Skeletal muscle tissue (tissue), 4 donors: ENCODE results near the gene MPHOSPH9. TPM values are rescaled to one million over a fixed set of nuclear protein-coding genes. Genes with fewer than 3 reads are reported as not detected.

ENCODE experiments used
- H3K27ac ChIP-seq: one replicate; pipeline ENCODE4 v1.7.0; 2013; ENCODE audit warnings: mild to moderate bottlenecking, low read depth, low read length, inconsistent platforms
- H3K27me3 ChIP-seq, 3 donors: one replicate each; pipeline ENCODE4 v1.7.0; 2013; ENCODE audit warnings: low read length in 3 of 3; ENCODE audit not compliant: control insufficient read depth in 3 of 3, insufficient read depth in 3 of 3
- H3K36me3 ChIP-seq, 3 donors: one replicate each; pipeline ENCODE4 v1.7.0; 2013; ENCODE audit warnings: low read length in 3 of 3; ENCODE audit not compliant: control insufficient read depth in 3 of 3, insufficient read depth in 3 of 3
- H3K4me1 ChIP-seq, 3 donors: one replicate each; pipeline ENCODE4 v1.7.0; 2013; ENCODE audit warnings: low read length in 3 of 3, mild to moderate bottlenecking in 3 of 3; ENCODE audit not compliant: control insufficient read depth in 3 of 3, insufficient read depth in 3 of 3
- H3K4me3 ChIP-seq, 3 donors: one replicate each; pipeline ENCODE4 v1.7.0; 2013; ENCODE audit warnings: low read length in 3 of 3
- H3K9ac ChIP-seq, 3 donors: one replicate each; pipeline ENCODE4 v1.7.0; 2013; ENCODE audit warnings: low read length in 3 of 3, mild to moderate bottlenecking in 3 of 3, moderate library complexity in 2 of 3, low read depth in 1 of 3
- H3K9me3 ChIP-seq, 3 donors: one replicate each; pipeline ENCODE4 v1.7.0; 2013; ENCODE audit warnings: low read length in 3 of 3; ENCODE audit not compliant: control insufficient read depth in 3 of 3
- total RNA-seq: library from RNA; depleted of rRNA; stranded (reverse); fragments of >200 nt; gene quantifications from one replicate; pipeline ENCODE4 v1.2.3, GENCODE V29; 2014
- donor health status: Osteomylitis.

MPHOSPH9 gene
- total RNA-seq, 1 donor from 2014 or later, result 44.9 TPM

GRCh38 chr12:123245678-123246077 is 12.7 kb upstream of the MPHOSPH9 start:
- H3K9ac ChIP-seq, result no peak overlapping the region
- H3K9me3 ChIP-seq, result no peaks in the 10 kb centered on the region
- no peaks in the 10 kb centered on the region for H3K27me3 ChIP-seq
- H3K27ac ChIP-seq, result no peak overlapping the region
- H3K4me3 ChIP-seq, result no peak overlapping the region
- H3K4me1 ChIP-seq, result peaks cover 11 to 21% (median 19%) of the 10 kb centered on the region in 3 donors
- peaks cover 0 to 5% (median 4%) of the 10 kb centered on the region in 3 donors for H3K36me3 ChIP-seq

DNA sequence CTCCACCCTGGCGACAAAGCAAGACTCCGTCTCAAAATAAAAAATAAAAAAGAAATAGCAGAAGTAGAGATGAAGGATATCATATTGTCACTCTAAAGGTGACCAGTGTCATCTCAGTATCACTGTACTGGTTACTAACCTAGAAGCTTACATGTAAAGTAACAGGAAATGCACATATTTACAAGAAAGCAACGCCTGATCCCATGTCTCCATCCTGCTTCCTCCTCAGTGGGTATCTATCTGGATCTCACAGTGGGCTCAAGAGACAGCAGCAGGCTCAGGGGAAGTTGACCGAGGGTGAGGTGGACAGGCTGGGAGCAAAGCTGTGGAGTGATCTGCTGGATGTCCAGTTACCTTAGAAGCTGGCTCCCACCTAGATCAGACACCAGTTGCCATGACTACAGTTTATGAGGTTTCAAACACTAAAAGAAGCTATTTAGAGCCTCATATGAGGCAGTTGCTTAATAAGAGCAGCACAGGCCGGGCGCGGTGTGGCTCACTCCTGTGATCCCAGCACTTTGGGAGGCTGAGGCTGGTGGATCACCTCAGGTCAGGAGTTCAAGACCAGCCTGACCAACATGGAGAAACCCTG is 10.8 kb upstream of the MPHOSPH9 start:
- Histone ChIP-seq H3K9me3 (no peaks in the 10 kb centered on the region), H3K27ac (no peak overlapping the region), H3K27me3 (no peaks in the 10 kb centered on the region), H3K36me3 (peaks cover 0 to 8% (median 6%) of the 10 kb centered on the region in 3 donors), H3K9ac (no peak overlapping the region), H3K4me3 (no peak overlapping the region), H3K4me1 (peaks cover 9 to 17% (median 15%) of the 10 kb centered on the region in 3 donors)

- Histone ChIP-seq H3K4me1 (peaks cover 9 to 18% (median 17%) of the 10 kb centered on the region in 3 donors), H3K27me3 (no peaks in the 10 kb centered on the region), H3K4me3 (no peak overlapping the region), H3K9ac (no peak overlapping the region), H3K27ac (peak overlapping the region; percentile 9), H3K9me3 (no peaks in the 10 kb centered on the region), H3K36me3 (peaks cover 0 to 5% (median 2%) of the 10 kb centered on the region in 3 donors)
Measured at GRCh38 chr12:123242116-123242904, 9.4 kb upstream of the MPHOSPH9 start.

DNA sequence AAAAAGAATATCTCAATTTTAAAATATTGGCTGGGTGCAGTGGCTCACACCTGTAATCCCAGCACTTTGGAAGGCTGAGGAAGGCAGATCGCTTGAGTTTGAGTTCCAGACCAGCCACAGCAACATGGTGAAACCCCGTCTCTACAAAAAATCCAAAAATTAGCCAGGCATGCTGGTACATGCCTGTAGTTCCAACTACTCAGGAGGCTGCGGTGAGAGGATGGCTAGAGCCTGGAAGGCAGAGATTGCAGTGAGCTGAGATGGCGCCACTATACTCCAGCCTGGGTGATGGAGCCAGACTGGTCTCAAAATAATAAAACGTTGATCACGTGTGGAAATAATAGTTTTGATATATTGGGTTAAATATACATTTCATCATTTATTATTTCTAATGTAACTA is 6.0 kb upstream of the MPHOSPH9 start:
- peaks cover 16 to 32% (median 30%) of the 10 kb centered on the region in 3 donors for H3K4me1 ChIP-seq
- H3K4me3 ChIP-seq, result no peak overlapping the region
- H3K9ac ChIP-seq, result no peak overlapping the region
- H3K36me3 ChIP-seq, result peaks cover 0 to 6% (median 5%) of the 10 kb centered on the region in 3 donors
- H3K9me3 ChIP-seq, result no peaks in the 10 kb centered on the region
- H3K27ac ChIP-seq, result no peak overlapping the region
- H3K27me3 ChIP-seq, result no peaks in the 10 kb centered on the region

GRCh38 chr12:123238330-123238682 is 5.4 kb upstream of the MPHOSPH9 start:
- Histone ChIP-seq H3K27ac (no peak overlapping the region), H3K4me1 (peaks cover 20 to 37% (median 35%) of the 10 kb centered on the region in 3 donors)

DNA sequence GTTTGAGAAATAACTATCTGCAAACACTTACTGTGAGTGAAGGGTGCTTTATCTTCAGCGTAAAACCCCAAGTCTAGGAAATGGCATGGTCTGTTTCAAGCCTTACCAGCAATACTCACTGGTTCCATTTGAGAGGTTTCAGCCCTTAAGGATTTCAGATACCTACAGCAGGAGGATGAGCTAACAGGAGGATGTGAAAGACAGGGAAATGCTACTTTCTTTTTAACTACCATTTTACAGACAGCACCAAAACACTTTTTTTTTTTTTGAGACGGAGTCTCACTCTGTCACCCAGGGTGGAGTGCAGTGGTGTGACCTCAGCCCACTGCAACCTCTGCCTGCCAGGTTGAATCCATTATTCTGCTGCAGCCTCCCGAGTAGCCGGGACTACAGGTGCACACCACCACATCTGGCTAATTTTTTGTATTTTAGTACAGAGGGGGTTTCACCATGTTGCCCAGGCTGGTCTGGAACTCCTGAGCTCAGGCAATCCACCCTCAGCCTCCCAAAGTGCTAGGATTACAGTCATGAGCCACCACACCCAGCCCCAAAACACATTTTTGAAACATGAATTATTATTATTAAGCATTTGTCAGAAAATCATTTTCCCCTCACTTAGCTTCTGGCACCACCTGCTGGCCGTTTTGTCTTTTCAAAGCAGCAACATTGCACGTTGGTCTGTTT is 4.8 kb upstream of the MPHOSPH9 start:
- Histone ChIP-seq H3K27me3 (no peaks in the 10 kb centered on the region), H3K36me3 (peaks cover 0 to 6% (median 2%) of the 10 kb centered on the region in 3 donors), H3K4me1 (peaks cover 20 to 33% (median 32%) of the 10 kb centered on the region in 3 donors), H3K4me3 (no peak overlapping the region), H3K27ac (no peak overlapping the region), H3K9ac (no peak overlapping the region), H3K9me3 (no peaks in the 10 kb centered on the region)

More at GRCh38 chr12:123238330-123238682, 5.4 kb upstream of the MPHOSPH9 start:
- no peak overlapping the region for H3K4me3 ChIP-seq
- H3K27me3 ChIP-seq, result no peaks in the 10 kb centered on the region
- H3K9me3 ChIP-seq, result no peaks in the 10 kb centered on the region
- H3K9ac ChIP-seq, result no peak overlapping the region
- H3K36me3 ChIP-seq, result peaks cover 0 to 6% (median 2%) of the 10 kb centered on the region in 3 donors

GRCh38 chr12:123233505-123234308 is 766 bp upstream of the MPHOSPH9 start:
- H3K9ac ChIP-seq, result peak overlapping the region; percentile 98 to 100 (median 98)
- H3K36me3 ChIP-seq, result peaks cover 0 to 4% (median 1%) of the 10 kb centered on the region in 3 donors
- H3K4me1 ChIP-seq, result peaks cover 17 to 34% (median 30%) of the 10 kb centered on the region in 3 donors
- H3K9me3 ChIP-seq, result no peaks in the 10 kb centered on the region
- peak overlapping the region; percentile 98 for H3K27ac ChIP-seq
- H3K27me3 ChIP-seq, result no peaks in the 10 kb centered on the region
- peak overlapping the region; percentile 99 for H3K4me3 ChIP-seq

DNA sequence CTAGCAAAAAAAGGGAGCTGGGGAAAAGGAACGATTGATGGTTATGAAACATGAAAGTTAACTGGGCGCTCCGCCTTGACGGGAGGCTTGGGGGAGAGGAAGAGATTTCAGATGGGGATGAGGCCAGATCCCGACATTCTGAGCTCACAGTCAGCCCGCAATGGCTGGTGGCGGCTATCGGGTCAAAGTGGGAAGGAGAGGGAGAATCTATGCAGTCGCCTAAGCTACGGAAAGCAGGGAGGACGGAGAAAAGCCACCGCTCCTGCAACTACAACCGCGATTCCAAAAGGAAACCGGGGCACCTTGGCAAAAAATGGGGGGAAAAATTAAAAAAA is 502 bp downstream of the MPHOSPH9 start:
- Histone ChIP-seq H3K4me3 (peak overlapping the region; percentile 78 to 99 (median 99)), H3K9me3 (no peaks in the 10 kb centered on the region), H3K27me3 (no peaks in the 10 kb centered on the region), H3K27ac (peak overlapping the region; percentile 98), H3K9ac (peak overlapping the region; percentile 79 to 95 (median 93)), H3K4me1 (peaks cover 17 to 34% (median 27%) of the 10 kb centered on the region in 3 donors), H3K36me3 (peaks cover 0 to 4% (median 3%) of the 10 kb centered on the region in 3 donors)

DNA sequence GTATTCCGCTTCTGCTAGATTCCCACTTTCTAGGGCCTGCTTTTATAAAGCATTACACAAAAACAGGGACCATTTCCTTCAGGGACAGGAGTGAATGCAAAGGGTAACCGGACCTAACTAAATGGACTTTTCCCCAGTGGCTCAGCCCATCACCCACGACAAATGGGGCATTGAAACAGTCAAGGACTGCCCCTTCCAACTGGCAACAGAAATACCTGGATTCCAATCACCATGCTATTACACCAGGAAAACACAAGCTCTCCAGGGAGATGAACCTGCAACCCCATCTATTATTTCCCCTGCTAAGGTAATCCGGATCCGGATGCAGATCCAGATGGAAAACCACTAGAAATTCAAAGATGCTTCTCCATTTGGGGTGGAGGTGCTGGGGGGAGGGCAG is 1.0 kb downstream of the MPHOSPH9 start:
- peak overlapping the region; percentile 98 for H3K27ac ChIP-seq
- peaks cover 0 to 4% (median 3%) of the 10 kb centered on the region in 3 donors for H3K36me3 ChIP-seq
- H3K9ac ChIP-seq, result peak overlapping the region; percentile 79 to 95 (median 93)
- H3K27me3 ChIP-seq, result no peaks in the 10 kb centered on the region
- peaks cover 17 to 34% (median 27%) of the 10 kb centered on the region in 3 donors for H3K4me1 ChIP-seq
- H3K4me3 ChIP-seq, result peak overlapping the region; percentile 78 to 99 (median 99)
- no peaks in the 10 kb centered on the region for H3K9me3 ChIP-seq
